IPS DF 19.7 (cell line): ENCODE data around the gene HTR3D.
"Not testable (repeated sequence)": the region's sequence is repeated elsewhere in the genome, so short reads cannot be mapped to it uniquely, and the experiment has no call there.

Experiments
- DNase-seq: peaks from one replicate; pipeline ENCODE4 v3.0.0-alpha.2; 2013; ENCODE audit warnings: low read depth, low spot score

HTR3D gene

DNA sequence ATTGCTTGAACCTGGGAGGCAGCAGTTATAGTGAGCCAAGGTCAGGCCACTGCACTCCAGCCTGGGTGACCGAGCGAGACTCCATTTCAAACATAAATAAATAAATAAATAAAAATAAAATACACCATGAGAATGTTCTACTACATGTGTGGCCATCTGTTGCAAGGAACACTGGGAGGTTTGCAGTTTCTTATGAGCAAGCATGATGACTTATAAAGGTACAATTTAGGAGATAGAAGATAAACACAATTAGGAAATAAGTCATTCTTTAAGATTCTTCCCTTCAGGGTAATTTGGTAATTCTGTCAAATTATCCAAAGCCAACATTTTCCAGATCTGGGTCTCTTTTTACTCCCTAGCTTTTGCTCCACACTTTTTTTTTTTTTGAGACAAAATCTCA is 34.7 kb downstream of the HTR3D start:
- no peak for DNase-seq

DNA sequence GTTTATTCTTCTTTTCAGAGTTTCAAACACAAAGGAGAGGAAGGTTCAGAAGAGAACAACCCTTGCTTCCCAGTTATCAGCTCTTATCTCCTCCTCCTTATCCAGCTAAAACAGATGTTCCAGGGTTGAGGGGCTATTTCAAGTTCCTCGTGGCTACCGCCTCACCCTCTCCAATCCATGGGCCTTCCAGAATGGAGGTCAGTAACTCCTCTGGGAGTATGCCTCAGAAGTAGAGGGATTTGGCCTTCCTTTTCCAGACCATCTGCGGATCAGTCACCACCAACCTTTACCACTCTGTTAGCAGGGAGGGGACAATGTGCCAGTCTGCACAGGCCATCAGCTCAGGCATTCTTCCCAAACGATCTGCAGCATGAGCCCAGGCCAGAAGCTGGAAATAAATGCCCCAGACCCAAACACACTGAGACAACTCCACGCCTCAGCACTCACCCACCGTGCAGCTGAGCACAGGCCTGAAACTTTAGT is 36.1 kb downstream of the HTR3D start:
- DNase-seq, result no peak

DNA sequence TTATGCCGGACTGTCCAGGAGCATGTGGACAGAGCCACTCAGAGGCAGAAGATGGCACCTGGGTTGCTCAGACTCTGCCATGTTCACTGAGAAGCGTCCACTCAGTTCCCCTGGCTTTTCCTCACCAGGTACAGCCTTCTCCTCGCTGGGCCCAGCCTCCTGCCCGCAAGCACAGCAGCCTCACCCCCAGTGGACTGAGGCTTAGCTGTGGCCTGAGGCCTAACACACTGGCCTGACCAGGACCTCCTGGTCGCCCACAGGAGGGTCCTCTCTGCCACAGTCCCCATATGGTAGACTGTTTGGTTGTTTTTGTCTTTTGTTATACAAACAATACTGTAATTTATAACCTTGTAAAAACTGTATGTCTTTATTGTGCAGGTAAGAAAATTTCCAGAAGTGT is 36.8 kb downstream of the HTR3D start:
- DNase-seq, result no peak

DNA sequence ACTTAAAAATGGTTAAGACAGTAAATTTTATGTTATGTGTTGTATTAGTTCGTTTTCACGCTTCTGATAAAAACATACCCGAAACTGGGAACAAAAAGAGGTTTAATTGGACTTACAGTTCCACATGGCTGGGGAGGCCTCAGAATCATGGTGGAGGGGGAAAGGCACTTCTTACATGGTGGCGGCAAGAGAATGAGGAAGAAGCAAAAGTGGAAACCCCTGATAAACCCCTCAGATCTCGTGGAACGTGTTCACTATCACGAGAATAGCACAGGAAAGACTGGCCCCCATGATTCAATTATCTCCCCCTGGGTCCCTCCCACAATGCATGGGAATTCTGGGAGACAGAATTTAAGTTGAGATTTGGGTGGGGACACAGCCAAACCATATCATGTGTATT is 39.6 kb downstream of the HTR3D start:
- DNase-seq, result not testable (repeated sequence)

DNA sequence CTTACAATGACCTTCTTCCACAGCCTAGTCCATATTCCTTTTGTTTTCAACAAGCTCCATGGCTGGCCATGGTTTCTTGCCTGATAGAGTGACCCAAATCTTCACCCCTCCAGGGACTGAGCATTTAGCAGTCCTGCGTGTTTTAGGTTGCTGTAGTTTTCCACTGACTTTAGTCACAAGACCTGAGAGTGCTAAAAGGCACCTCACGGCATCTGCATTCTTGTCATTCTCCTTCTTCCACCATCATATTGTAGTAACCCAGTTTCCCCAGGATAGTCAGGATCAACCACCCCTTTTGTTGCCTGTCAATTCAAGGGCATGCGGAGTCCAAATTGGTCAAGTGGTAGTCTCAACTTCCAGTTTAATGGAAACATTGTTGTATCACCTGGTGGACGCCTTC is 42.1 kb downstream of the HTR3D start:
- DNase-seq, result no peak

DNA sequence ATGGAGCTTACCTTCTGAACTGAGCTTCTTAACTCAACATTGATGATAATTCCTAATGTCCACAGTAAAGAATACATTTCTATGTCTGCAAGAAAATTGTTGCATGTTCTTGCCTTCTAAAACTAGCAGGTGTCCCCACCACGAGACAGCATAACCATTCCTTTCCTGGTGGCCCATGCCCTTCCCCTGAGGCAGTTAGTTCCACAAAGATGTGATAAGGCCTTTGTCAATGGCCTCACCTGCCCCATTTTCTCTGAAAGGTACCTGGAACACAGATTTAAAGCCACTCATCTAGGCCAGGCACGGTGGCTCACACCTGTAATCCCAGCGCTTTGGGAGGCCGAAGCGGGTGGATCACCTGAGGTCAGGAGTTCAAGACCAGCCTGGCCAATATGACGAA is 44.4 kb downstream of the HTR3D start:
- DNase-seq, result no peak

DNA sequence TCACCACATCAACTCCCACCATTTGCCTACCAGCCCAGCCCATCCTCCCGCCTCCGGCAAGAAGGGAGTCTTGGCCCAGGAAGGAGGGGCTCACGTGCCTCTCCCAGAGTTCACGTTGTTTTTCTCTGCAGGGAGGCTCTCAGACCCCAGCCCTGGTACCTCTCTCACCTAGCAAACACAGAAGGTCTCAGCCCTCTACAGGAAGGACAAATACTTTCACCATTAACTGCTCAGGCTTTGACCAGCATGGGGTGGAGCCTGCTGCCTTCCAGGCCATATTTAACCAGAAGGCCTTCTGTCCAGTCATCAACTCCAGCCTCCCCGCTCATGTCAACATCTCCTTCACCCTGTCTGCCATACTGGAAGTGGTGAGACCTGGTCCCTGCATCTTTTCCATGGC is 46.3 kb downstream of the HTR3D start:
- DNase-seq, result no peak

DNA sequence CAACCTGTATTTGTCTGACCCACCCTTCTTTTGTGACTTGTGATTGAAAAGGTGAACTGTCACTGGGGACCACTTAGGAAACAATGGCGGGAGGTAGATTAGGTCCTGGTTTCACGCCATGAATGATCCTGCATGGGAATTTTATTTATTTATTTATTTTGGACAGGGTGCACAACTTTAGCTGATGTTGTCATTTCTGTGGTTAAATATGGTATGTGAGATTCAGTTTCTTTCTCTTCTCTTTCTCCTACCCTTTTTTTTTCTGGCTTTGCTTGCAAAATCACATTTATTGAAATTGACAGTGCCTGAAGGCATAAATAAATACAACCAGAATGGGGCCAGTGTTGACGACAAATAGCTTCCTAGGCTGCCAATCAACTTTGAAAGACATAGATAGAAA is 47.3 kb downstream of the HTR3D start:
- DNase-seq, result no peak

DNA sequence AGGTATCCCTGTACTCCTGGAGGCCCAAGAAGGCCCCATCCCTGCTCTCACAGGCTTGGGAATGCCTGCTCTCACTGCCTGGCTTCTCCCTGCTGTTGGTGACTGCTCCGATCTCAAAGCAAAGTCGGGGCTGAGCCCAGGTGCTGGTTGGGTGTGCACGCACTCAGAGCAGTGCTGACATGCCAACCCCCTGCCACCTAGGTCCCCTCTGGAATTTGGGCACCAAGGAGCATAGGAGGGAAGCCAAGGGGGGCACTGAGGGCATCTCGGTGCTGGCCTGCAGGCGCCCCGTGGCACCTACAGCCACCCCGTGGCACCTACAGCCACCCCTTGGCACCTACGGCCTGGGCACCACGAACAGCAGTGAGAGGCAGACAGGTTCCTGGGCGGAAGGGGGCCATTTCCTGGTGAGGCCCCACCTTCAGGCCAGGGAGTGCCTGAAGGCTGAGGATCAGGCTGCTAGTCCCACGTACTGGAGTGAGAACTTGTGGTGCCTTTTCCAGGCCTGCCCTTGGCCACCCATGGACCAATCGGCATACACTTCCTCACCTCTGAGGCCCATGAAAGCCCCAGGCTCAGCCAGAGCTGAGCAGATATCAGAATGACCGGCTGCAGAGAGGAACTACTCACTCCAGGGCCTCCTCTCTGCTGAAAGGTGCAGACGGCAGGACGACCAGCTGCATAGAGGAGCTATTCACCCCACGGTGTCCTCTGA is 49.7 kb downstream of the HTR3D start:
- DNase-seq, result no peak

DNA sequence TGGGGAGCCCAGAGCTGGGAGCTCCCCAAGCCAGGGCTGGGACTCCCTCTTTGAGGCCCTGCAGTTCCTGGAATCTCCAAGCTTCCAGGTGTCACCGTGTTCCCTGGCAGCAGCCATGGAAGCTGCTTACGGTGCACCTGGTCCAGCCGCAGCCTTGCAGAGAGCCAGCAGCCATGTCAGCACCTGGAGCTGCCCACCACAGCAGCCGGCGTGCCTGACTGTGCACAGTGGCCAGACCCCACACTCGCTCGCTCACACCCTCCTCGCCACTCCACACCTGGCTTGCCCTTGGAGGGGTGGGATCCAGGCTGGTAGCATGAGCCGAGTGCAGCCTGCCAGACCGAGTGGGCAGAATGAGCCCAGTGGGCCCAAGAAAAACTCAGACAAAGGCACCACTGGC is 50.5 kb downstream of the HTR3D start:
- no peak for DNase-seq

DNA sequence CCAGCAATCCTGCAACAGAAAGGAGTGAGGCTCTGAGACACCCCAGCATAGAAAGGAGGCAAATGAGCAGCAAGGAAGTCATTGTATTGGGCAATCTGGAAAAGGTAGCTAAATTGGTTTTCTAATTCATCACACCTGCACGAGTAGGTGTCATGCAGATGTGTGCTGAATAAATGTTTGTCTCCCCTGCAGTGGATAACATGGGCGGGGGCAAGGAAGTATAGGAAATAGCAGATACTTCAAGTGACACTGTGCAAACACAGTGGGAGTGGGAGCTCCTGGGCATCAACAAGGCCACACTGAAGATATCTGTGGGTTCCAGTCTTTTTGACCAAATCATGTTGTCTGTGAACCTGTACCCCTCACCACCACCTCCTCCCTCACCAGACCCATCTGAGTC is 50.9 kb downstream of the HTR3D start:
- no peak for DNase-seq

DNA sequence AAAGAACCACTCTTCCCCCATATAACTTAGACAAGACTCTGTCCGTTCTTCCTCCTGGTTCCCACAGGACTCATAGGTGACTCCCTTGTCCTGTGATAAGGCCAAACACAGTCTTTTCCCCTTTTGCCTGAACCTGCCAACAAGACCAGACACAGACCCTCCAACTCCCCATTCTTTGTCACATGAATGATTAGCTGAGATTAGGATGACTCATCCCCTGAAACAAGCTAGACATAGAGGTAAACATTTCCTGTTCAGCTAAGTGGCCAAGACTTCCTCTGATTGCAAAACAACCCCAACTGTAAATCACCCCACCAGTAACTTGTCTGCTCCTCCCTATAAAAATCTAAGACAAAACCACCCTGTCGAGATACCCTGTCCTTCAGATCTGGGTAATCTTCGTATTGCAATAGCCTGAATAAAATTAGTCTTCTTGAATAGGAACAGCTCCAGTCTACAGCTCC is 53.9 kb downstream of the HTR3D start:
- no peak for DNase-seq
